Neural cell (in vitro differentiated cells): Measurements from ENCODE around the gene EEF1AKMT2. TPM values are rescaled to one million over a fixed set of nuclear protein-coding genes. Genes with fewer than 3 reads are reported as not detected.

Experiments used
- H2AFZ ChIP-seq: fragments of 200-600, 300-800 bp; sonication (generic), shearing (Covaris generic); 2 replicates; pipeline ENCODE4 v1.6.0; 2014; ENCODE audit warnings: low read depth, mild to moderate bottlenecking, antibody characterized with exemption, low read length, moderate library complexity
- H3F3A ChIP-seq: fragments of 200-600 bp; shearing (Covaris generic); 2 replicates; pipeline ENCODE4 v1.6.1; 2016; ENCODE audit warnings: mild to moderate bottlenecking, moderate library complexity, mixed read lengths, antibody characterized with exemption, low read length; ENCODE audit not compliant: insufficient read depth, poor library complexity, severe bottlenecking
- H3K27ac ChIP-seq: fragments of 200-600, 300-800 bp; sonication (generic), shearing (Covaris generic); 2 replicates; pipeline ENCODE4 v1.5.1; 2014; ENCODE audit warnings: mild to moderate bottlenecking, low read length, moderate library complexity
- H3K27me3 ChIP-seq: fragments of 300-800, 200-600 bp; sonication (generic), shearing (Covaris generic); 2 replicates; pipeline ENCODE4 v1.6.0; 2014; ENCODE audit warnings: mild to moderate bottlenecking, low read depth, low read length, moderate library complexity; ENCODE audit not compliant: insufficient read depth
- H3K36me3 ChIP-seq: fragments of 300-800, 200-600 bp; sonication (generic), shearing (Covaris generic); 2 replicates; pipeline ENCODE4 v1.5.1; 2014; ENCODE audit warnings: mild to moderate bottlenecking, antibody characterized with exemption, low read length, moderate library complexity; ENCODE audit not compliant: insufficient read depth
- H3K4me2 ChIP-seq: fragments of 300-800, 200-600 bp; sonication (generic), shearing (Covaris generic); 2 replicates; pipeline ENCODE4 v1.6.0; 2014; ENCODE audit warnings: mild to moderate bottlenecking, low read length
- H3K4me3 ChIP-seq: fragments of 300-800, 200-600 bp; sonication (generic), shearing (Covaris generic); 2 replicates; pipeline ENCODE4 v1.5.1; 2014; ENCODE audit warnings: mild to moderate bottlenecking, low read length, moderate library complexity
- H3K79me2 ChIP-seq: fragments of 200-600 bp; shearing (Covaris generic); replicated peaks from 2 replicates; pipeline ENCODE4 v1.6.0; 2014; ENCODE audit warnings: mild to moderate bottlenecking, low read length, moderate library complexity; ENCODE audit not compliant: insufficient read depth
- H3K9ac ChIP-seq: fragments of 300-800, 200-600 bp; sonication (generic), shearing (Covaris generic); 2 replicates; pipeline ENCODE4 v1.6.1; 2016; ENCODE audit warnings: mild to moderate bottlenecking, low read length, mixed read lengths
- H3K9me2 ChIP-seq: fragments of 200-600 bp; shearing (Covaris generic); 2 replicates; pipeline ENCODE4 v1.6.1; 2016; ENCODE audit warnings: mild to moderate bottlenecking, low read length, mixed read lengths; ENCODE audit not compliant: insufficient read depth
- H3K9me3 ChIP-seq: fragments of 200-600, 300-800 bp; sonication (generic), shearing (Covaris generic); 2 replicates; pipeline ENCODE4 v1.6.1; 2016; ENCODE audit warnings: mild to moderate bottlenecking, mixed run types, low read length, moderate library complexity, mixed read lengths
- H4K20me1 ChIP-seq: fragments of 200-600 bp; shearing (Covaris generic); 2 replicates; pipeline ENCODE4 v1.6.1; 2016; ENCODE audit warnings: mild to moderate bottlenecking, mixed run types; ENCODE audit not compliant: insufficient read depth
- EP300 ChIP-seq: fragments of 450-650 bp; conservative IDR thresholded peaks from 2 replicates; pipeline ENCODE4 v1.6.1; 2014; ENCODE audit warnings: antibody characterized with exemption, mild to moderate bottlenecking, moderate library complexity; ENCODE audit not compliant: poor library complexity, severe bottlenecking
- EZH2 ChIP-seq: fragments of 200-600, 300-800 bp; shearing (Covaris generic), sonication (generic); IDR thresholded peaks from 2 replicates; pipeline ENCODE4 v1.6.1; 2014; ENCODE audit warnings: antibody characterized with exemption, low read length, borderline replicate concordance, mild to moderate bottlenecking; ENCODE audit not compliant: insufficient read depth, poor library complexity, severe bottlenecking
- MXI1 ChIP-seq: fragments of 450-650 bp; conservative IDR thresholded peaks from 2 replicates; pipeline ENCODE4 v1.6.1; 2014; ENCODE audit warnings: antibody characterized with exemption, mild to moderate bottlenecking; ENCODE audit not compliant: poor library complexity, severe bottlenecking
- POLR2AphosphoS5 ChIP-seq: IDR thresholded peaks from 2 replicates; pipeline ENCODE4 v1.6.1; 2012
- RAD21 ChIP-seq: fragments of 450-650 bp; conservative IDR thresholded peaks from 2 replicates; pipeline ENCODE4 v1.6.1; 2014; ENCODE audit warnings: antibody characterized with exemption, mild to moderate bottlenecking, moderate library complexity
- SMC3 ChIP-seq: fragments of 450-650 bp; conservative IDR thresholded peaks from 2 replicates; pipeline ENCODE4 v1.6.1; 2014; ENCODE audit warnings: antibody characterized with exemption, mild to moderate bottlenecking, moderate library complexity; ENCODE audit not compliant: poor library complexity
- TAF1 ChIP-seq: IDR thresholded peaks from 2 replicates; pipeline ENCODE4 v1.6.1; 2012; ENCODE audit warnings: low read depth
- polyA plus RNA-seq: library from polyadenylated mRNA; depleted of rRNA; stranded (reverse); fragments of >200 nt; gene quantifications from 2 replicates; pipeline ENCODE4 v1.2.3, GENCODE V29; 2014
- TF ChIP-seq, protein P1 (sequence below): fragments of 450-650 bp; IDR thresholded peaks from 2 replicates; pipeline ENCODE4 v1.5.1; 2014; ENCODE audit warnings: antibody characterized with exemption, mild to moderate bottlenecking, moderate library complexity; ENCODE audit not compliant: poor library complexity, severe bottlenecking
- TF ChIP-seq, protein P2 (sequence below): IDR thresholded peaks from 2 replicates; pipeline ENCODE4 v1.6.1; 2012; ENCODE audit warnings: borderline replicate concordance

The EEF1AKMT2 gene
- polyA plus RNA-seq, 1 donor from 2014 or later = 63.7 TPM

DNA sequence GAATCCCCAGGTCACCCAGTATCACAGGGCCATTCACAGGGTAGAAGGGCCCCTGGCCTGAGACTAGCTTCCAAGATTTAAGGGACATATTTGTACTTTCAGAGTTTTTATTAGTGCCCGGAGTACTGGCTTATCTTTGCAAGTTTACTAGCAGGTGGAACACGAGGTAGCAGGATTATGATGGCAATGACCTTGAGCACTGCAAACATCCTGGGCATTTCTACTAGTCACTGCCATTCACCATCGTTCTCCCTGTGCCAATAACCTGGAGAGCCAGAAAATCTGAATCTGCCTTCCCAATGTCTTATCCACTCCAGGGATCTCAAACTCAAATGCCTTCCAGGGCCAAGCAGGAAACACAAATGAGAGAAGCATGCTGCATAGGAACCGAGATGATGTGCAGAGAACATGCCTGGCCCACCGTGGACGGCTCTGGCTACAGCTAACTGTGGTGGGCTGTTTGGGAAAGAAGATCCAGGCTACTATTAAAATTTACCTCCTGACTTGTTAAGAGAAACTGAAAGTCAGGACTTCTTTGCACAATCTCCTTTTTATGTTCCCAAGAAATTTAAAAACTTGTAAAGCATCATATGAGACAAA, 64.2 kb downstream of the EEF1AKMT2 start:
- Histone ChIP-seq H2AFZ (no peak overlapping the region), H3K9me3 (no peaks in the 10 kb centered on the region), H3K4me2 (no peak overlapping the region), H3F3A (no peaks in the 10 kb centered on the region), H3K27ac (no peak overlapping the region), H3K36me3 (no peaks in the 10 kb centered on the region), H3K9ac (no peak overlapping the region), H3K4me3 (no peak overlapping the region), H3K9me2 (no peaks in the 10 kb centered on the region), H4K20me1 (peaks cover 4% of the 10 kb centered on the region), H3K27me3 (no peaks in the 10 kb centered on the region), H3K79me2 (peaks cover 26% of the 10 kb centered on the region)
- TF ChIP-seq MXI1 = no peak
- no peak for TF ChIP-seq RAD21
- no peak for TF ChIP-seq EZH2
- no peak for TF ChIP-seq SMC3
- TF ChIP-seq, protein P1, sequence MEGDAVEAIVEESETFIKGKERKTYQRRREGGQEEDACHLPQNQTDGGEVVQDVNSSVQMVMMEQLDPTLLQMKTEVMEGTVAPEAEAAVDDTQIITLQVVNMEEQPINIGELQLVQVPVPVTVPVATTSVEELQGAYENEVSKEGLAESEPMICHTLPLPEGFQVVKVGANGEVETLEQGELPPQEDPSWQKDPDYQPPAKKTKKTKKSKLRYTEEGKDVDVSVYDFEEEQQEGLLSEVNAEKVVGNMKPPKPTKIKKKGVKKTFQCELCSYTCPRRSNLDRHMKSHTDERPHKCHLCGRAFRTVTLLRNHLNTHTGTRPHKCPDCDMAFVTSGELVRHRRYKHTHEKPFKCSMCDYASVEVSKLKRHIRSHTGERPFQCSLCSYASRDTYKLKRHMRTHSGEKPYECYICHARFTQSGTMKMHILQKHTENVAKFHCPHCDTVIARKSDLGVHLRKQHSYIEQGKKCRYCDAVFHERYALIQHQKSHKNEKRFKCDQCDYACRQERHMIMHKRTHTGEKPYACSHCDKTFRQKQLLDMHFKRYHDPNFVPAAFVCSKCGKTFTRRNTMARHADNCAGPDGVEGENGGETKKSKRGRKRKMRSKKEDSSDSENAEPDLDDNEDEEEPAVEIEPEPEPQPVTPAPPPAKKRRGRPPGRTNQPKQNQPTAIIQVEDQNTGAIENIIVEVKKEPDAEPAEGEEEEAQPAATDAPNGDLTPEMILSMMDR = no peak
- no peak for TF ChIP-seq POLR2AphosphoS5
- TF ChIP-seq, protein P2, sequence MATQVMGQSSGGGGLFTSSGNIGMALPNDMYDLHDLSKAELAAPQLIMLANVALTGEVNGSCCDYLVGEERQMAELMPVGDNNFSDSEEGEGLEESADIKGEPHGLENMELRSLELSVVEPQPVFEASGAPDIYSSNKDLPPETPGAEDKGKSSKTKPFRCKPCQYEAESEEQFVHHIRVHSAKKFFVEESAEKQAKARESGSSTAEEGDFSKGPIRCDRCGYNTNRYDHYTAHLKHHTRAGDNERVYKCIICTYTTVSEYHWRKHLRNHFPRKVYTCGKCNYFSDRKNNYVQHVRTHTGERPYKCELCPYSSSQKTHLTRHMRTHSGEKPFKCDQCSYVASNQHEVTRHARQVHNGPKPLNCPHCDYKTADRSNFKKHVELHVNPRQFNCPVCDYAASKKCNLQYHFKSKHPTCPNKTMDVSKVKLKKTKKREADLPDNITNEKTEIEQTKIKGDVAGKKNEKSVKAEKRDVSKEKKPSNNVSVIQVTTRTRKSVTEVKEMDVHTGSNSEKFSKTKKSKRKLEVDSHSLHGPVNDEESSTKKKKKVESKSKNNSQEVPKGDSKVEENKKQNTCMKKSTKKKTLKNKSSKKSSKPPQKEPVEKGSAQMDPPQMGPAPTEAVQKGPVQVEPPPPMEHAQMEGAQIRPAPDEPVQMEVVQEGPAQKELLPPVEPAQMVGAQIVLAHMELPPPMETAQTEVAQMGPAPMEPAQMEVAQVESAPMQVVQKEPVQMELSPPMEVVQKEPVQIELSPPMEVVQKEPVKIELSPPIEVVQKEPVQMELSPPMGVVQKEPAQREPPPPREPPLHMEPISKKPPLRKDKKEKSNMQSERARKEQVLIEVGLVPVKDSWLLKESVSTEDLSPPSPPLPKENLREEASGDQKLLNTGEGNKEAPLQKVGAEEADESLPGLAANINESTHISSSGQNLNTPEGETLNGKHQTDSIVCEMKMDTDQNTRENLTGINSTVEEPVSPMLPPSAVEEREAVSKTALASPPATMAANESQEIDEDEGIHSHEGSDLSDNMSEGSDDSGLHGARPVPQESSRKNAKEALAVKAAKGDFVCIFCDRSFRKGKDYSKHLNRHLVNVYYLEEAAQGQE = no peak
- no peak for TF ChIP-seq EP300
- no peak for TF ChIP-seq TAF1

DNA sequence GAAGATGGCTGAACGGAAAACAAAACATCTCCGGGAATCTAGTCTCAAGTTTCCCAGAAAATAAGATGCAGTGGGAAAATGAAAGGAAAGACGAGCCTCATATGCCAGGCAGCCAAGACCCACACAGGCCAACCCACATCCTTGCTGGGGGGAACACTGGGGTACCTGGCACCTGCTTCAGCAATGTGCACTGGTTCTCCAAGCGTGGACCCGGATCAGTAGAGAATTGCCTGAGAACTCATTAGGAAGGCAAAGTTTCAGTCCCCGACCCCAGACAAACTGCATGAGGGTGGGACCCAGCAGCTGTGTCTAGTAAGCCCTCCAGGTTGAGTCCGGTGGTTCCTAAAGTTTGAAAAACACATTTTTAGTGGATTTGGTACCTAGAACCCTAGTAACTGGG, 65.9 kb downstream of the EEF1AKMT2 start:
- TF ChIP-seq, protein P1 = no peak
- TF ChIP-seq MXI1 (no peak), EP300 (no peak), SMC3 (no peak), TAF1 (no peak), EZH2 (no peak), POLR2AphosphoS5 (no peak), RAD21 (no peak)
- TF ChIP-seq, protein P2 = no peak

More for the DNA sequence above, 65.9 kb downstream of the EEF1AKMT2 start:
- H3K9ac ChIP-seq = no peak overlapping the region
- H3K79me2 ChIP-seq = peaks cover 25% of the 10 kb centered on the region
- H3K27me3 ChIP-seq = no peaks in the 10 kb centered on the region
- H3K4me2 ChIP-seq = no peak overlapping the region
- H3K9me2 ChIP-seq = no peaks in the 10 kb centered on the region
- H3K4me3 ChIP-seq = no peak overlapping the region
- no peaks in the 10 kb centered on the region for H3K36me3 ChIP-seq
- peaks cover 4% of the 10 kb centered on the region for H4K20me1 ChIP-seq
- no peak overlapping the region for H2AFZ ChIP-seq
- no peaks in the 10 kb centered on the region for H3K9me3 ChIP-seq
- no peaks in the 10 kb centered on the region for H3F3A ChIP-seq
- H3K27ac ChIP-seq = no peak overlapping the region
